ENCODE results near the gene EGFL7.

DNA sequence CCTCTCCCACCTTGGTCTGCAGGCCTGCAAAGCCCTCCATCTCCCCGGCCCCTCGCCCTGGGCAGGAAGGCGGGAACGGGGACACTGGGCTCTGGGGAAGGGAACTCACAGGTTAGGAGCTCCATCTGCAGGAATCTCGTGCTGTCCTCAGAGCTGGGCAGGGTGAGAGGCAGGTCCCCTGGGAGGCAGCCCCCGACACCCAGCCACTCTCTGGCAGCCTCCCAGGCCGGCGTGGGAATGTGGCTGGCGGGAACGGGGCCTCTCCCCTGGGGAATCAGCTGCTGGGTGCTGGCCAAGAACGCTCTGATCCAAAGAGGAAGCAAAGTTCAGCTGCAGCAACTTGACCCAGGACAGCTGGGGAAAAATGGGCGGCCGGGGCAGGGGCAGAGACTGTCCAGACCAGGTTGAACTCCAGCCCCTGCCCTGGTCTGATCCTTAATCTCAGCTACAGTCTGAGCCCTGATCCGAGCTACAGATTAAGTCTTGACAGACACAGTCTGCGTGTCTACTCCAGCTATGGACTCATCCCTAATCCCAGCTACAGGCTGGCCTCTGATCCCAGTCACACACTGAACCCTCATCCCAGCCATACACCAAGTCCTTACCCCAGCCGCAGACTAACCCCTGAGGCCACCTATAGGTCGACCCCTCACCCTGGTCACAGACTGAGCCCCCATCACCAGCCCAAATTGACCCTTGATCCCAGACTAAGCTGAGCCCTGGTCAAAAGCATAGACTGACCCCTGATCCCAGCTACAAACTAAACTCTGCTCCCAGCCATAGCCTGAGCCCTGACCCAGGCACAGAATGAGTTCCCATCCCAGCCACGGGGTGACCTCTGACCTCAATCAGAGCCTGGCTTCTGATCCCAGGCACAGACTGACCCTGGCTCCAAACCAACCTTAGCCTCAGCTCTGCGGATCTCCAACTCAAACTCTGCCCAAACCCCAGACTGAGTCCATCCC lies 37.3 kb upstream of the EGFL7 start:
- no peak for TF ChIP-seq ASH2L (IDR thresholded peaks at IDR 0.05; ENCODE audit: low read length)
- TF ChIP-seq, protein P1, sequence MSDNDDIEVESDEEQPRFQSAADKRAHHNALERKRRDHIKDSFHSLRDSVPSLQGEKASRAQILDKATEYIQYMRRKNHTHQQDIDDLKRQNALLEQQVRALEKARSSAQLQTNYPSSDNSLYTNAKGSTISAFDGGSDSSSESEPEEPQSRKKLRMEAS (IDR thresholded peaks at IDR 0.05) = no peak
- TF ChIP-seq GABPA (IDR thresholded peaks at IDR 0.05; ENCODE audit: borderline replicate concordance, insufficient read depth, low read length) = peak; percentile 29; the same call in 1 of the 2 replicates
- TF ChIP-seq TEAD4 (IDR thresholded peaks at IDR 0.05; ENCODE audit: low read depth, low read length) = no peak
- no peak for TF ChIP-seq CHD1 (IDR thresholded peaks at IDR 0.05; ENCODE audit: low read depth, low read length)
- no peak for TF ChIP-seq HDAC2 (IDR thresholded peaks at IDR 0.05; ENCODE audit: borderline replicate concordance in 1 of 2, low read depth in 2 of 2, low read length in 2 of 2)
- TF ChIP-seq, protein P2, sequence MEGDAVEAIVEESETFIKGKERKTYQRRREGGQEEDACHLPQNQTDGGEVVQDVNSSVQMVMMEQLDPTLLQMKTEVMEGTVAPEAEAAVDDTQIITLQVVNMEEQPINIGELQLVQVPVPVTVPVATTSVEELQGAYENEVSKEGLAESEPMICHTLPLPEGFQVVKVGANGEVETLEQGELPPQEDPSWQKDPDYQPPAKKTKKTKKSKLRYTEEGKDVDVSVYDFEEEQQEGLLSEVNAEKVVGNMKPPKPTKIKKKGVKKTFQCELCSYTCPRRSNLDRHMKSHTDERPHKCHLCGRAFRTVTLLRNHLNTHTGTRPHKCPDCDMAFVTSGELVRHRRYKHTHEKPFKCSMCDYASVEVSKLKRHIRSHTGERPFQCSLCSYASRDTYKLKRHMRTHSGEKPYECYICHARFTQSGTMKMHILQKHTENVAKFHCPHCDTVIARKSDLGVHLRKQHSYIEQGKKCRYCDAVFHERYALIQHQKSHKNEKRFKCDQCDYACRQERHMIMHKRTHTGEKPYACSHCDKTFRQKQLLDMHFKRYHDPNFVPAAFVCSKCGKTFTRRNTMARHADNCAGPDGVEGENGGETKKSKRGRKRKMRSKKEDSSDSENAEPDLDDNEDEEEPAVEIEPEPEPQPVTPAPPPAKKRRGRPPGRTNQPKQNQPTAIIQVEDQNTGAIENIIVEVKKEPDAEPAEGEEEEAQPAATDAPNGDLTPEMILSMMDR (IDR thresholded peaks at IDR 0.05; ENCODE audit: control extremely low read depth in 1 of 3, insufficient read depth in 1 of 3, low read depth in 1 of 3, low read length in 3 of 3) = peak in 2 of 3 experiments; percentile 49 to 69; a peak in 3 of 4 replicates
- no peak for TF ChIP-seq RFX5 (IDR thresholded peaks at IDR 0.05; ENCODE audit: borderline replicate concordance, low read depth, low read length)
- TF ChIP-seq EGR1 (IDR thresholded peaks at IDR 0.05; ENCODE audit: borderline replicate concordance, low read depth, low read length) = no peak
- no peak for TF ChIP-seq JUND (IDR thresholded peaks at IDR 0.05; ENCODE audit: low read length)
- TF ChIP-seq SIN3A (conservative IDR thresholded peaks at IDR 0.05 in 1 of 2, IDR thresholded peaks at IDR 0.05 in 1 of 2; ENCODE audit: low read depth in 1 of 2, low read length in 2 of 2) = no peak
- no peak for TF ChIP-seq SRF (IDR thresholded peaks at IDR 0.05; ENCODE audit: low read depth, low read length)
